HL-60/S4 (cell line): Measurements from ENCODE around the gene TRIM62.

Experiments used
- in situ Hi-C: fragments of 300-500 bp; cut with MboI; formaldehyde crosslinking; loops from 2 replicates; pipeline ENCODE4 v1.14.3; 2022; ENCODE audit warnings: low sequenced_read_pairs

Gene TRIM62

DNA sequence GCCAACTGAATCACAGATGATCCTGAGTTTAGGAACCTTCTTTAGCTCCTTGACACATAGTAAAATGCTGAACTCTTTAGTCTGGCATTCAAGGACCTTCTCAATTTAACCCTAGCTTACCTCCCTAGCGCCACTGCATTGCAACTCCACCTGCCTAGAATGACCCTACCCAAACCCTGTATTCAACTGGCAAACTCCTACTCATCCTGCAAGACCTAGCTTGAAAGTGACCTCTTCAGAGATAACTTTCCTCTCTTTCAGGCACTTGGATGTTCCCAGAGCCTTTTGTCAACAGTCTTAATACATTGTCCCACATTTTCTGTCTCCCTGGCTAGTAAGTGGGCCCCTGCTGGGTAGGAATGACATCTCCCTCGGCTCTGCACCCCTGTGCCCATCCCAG lies 19.7 kb downstream of the TRIM62 start:
- in situ Hi-C loops, result no loop called here

DNA sequence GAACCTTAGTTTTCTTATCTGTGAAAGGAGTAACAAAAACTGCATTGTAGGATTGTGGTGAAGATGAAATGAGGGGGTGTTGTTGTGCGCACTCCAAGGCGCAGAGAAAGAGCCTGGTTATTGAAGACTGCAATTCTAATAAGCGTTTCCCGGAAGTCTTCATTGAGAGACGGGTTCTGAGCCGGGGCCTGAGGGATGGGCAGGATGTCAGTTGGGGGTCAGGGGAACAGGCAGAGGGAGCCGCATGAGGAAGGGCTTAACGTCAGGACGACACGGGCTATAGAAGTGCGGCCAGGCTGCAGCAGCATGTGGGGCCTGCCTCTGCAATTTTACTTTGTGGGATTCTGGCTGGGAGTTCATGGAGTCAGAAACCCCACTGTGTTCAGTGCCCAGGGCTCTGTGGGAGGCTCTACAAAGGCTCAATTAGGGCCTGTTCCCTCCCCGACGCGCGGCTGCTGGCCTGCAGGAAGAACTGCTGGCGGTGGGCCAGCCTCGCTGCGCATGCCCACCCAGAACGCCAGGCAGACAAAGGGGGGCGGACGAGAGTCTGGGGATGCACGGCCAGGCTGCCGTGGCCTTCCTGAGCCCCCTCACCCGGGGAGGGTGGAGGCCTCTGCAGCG lies 20.7 kb downstream of the TRIM62 start:
- in situ Hi-C loops, result no loop called here

DNA sequence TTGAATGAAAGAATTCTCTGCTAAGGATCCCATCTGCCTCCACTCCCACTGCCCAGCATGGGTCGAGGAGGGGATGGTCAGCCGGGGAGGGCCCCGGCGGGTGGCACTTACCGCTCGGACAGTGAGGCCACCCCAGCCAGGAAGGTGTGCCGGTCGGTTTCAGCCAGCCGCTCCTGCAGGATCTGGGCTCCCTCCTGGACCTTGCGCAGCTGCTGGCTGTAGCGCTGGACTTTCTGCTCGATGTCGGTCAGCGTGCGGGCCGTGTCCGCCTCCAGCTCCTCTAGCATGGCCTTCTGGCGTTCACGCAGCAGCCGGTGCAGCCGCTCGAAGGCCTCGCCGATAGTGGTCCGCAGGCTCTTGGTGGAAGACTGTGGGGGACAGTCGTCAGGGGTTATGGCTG lies 22.3 kb downstream of the TRIM62 start:
- in situ Hi-C loops, result no loop called here

DNA sequence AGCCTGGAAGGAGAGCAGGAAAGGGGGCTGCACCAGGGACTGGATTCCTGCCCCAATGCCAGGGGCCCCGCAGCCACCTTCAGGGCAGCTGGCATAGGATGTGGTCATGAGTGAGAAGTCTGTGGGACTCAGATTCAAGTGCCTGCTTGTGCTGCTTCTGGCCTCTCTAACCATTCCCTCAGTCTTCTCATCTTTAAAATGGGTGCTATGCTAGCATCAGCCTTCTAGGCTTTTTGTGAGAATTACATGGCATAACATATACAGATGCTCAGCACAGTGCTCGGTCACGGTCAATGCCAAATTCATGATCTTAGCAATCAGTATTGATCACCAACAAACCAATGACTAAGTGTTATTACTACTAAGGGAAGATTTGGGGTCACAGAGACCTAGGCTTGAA lies 23.5 kb downstream of the TRIM62 start:
- in situ Hi-C loops, result no loop called here

DNA sequence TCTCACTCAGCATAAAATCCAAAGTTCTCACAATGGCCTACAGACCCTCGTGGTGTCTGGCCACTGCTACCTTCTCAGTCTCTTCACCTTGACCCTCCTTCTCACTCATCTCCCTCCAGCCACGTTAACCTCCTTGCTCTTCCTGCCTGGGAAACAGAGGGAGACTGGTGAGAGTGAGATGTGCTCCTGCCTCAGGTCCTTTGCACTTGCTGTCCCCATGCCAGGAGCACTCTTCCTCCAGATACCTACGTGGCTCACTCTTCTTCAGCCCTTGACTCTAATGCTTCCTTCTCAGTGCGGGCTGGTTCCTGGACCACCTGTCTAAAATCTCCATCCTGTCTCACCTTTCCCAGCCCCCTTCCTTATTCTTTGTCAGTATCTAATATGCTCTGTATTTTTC lies 24.7 kb downstream of the TRIM62 start:
- in situ Hi-C loops, result no loop called here

DNA sequence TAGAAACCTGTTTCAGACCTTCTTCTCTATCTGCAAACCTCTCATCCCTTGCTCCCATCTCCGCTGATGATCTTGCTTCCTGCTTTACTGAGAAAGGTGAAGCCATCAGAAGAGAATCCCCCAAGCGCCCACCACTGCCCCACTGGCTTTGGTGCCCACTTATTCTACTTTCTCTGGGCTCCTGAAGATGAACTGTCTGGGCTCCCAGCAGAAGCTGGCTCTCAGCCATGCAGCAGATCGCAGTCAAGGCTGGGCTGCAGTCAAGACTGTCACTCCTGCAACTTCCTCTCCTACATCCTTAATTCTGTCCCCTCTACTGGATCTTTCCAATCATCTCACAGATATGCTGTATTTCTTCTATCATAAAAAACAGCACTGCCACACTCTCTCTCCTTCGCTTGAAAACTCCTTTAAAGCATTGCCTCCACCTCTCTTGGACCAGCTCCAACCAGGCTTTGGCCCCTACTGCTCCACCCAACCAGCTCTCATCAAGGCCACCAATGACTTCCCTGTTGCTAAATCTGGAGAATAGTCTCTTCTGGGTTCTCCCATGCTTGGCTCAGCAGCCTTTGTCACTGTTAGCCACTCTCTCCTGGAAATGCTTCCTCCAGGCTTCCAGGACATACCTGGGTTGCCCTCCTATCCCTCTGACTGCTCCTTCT lies 25.8 kb downstream of the TRIM62 start:
- in situ Hi-C loops, result no loop called here

DNA sequence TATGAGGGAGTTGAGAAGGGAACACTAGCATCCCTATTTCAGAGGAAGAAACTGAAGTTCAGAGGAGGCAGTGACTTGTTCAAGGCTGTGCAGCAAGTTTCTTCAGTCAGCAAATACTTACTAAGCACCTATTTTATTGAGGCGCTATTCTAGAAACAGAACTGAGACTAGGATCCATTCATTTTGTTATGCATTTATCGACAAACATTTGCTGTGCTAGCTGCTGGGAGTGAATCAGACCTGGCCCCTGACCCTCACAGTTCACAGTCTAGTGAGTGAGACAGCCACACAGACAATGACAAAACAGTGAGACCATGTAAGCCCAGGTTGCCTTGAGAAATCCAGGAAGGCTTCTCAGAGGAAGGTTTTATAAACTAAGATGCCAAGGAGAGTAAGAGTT lies 28.2 kb downstream of the TRIM62 start:
- in situ Hi-C loops, result no loop called here

DNA sequence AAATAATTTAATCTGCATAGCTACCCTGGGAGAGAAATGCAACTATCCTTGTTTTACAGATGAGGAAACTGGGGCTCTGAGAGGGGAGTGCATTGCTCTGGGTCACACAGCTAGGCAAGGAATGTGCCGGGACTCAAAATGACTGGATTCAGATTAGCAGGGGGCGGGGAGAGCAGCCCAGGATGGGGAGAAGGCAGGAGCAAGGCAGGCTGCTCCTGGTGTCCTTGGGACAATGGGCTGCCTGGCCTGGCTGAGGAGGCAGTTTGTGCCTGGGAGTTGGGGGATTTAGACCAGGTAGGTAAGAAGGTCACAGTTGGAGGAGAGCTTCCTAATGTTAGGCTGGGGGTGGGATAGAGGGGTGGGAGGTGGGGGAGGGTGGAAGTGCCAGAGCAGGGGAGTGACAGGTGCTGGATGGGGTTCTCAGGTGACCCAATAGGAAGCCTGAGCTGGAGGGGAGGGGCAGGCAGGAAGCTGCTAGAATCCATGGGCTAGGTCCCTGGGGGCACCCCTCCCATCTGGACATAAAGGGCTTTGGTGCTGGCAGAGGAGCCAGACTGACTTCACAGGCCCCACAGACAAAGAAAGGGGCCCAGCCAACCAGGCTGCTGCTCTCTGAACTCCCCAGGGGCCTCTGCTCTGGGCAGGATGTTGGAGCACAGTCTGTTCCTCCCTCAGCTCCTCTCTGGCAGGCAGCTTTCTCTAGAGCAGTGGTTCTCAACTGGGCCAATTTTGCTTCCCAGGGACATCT lies 29.0 kb downstream of the TRIM62 start:
- in situ Hi-C loops, result no loop called here

DNA sequence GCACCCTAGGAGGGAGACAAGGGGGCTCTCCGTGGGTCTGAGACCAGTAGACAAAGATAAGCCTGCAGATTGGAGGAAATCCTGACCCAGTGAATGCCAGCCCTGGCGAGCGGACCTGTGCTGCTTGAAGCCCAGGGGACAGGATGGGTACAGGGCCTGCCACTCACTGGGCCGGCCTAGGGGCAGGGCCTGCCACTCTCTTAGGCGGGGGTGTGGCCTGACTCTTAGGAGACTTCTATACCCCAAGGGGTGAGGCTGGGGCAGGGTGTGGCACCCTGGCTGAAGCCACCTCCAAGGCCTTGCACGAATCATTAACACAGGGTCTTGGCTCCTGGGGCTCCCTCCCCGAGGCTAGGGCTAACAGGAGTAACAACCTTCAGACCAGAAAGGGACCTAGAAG lies 30.7 kb downstream of the TRIM62 start:
- in situ Hi-C loops, result no loop called here

DNA sequence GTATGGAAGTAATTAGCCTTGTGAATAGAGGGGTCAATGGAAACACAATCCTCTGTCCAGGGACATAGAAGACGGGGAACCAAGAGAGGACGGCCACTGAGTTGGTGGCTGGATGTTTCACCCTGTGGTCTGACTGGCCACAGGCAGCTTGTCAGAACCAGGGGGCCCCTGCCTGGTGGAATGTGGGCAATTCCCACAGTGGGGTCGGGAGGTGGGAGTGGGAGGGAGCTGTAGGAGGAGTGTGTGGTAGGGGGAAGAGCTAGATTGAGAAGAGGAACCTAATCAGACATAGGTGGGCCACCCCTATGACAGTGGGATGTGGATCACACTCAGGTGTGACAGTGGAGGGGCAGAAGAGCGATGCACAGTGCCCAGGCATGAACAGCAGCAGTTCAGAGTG lies 31.3 kb downstream of the TRIM62 start:
- in situ Hi-C loops, result no loop called here

DNA sequence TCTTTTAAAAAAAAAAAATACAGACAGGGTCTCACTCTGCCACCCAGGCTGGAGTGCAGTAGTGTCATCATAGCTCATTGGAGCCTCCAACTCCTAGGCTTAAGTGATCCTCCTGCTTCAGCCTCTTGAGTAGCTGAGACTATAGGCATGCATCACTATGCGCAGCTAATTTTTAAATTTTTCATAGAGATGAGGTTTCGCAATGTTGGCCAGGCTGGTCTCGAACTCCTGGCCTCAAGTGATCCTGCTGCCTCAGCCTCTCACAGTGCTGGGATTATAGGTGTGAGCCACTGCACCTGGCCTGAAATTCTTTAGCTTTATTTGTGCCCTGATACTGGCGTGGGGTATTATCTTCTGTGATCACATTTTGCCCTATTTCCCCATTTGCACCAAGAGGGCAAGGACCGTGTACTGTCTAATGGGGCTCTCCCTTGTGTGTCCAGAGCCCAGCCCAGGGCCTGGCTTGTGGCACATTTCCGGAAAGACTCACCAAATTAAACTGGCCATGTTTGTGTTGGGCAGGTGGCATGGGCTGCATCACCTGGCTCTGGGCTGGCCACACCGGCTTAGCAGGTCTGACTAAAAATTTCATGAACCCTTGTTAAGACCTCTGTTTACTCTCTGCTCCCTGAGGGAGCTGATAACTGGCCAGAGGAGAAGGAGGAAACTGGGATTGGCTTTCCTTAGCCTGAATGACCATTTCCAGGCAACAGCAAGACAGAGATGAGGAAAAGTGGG lies 32.2 kb downstream of the TRIM62 start:
- in situ Hi-C loops, result no loop called here

DNA sequence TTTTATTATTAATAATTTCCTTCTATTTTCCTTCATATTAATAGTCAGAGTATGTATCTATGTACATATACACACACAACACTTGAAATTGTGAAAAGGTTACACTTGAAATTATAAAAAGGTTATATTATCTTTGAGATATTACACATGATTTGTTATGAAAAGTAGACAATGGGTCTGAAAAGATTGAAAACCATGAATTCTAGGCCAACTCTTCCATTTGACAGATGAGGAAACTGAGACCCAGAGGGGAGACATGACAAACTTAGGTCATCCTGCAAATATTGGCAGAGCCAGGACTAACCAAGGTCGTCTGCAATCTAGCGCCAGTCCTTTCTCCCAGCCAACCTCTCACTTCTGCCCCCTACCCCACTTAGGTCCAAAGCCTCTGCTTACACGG lies 33.2 kb downstream of the TRIM62 start:
- in situ Hi-C loops, result no loop called here

DNA sequence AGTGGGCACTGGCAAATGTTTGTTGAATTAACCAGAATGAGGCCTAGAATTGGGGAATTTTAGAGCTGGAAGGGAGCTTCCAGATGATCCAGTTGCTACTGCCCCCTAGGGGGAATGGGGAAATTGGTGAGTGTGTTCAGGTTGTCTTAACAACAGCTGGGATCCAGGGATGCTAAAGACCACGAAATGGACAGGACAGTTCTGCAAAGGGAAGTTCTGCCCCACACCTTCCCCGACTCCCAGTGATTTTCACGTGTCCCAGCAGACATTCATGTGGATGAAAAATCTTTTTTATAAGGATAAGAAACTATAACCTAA lies 33.9 kb downstream of the TRIM62 start:
- in situ Hi-C loops, result no loop called here

DNA sequence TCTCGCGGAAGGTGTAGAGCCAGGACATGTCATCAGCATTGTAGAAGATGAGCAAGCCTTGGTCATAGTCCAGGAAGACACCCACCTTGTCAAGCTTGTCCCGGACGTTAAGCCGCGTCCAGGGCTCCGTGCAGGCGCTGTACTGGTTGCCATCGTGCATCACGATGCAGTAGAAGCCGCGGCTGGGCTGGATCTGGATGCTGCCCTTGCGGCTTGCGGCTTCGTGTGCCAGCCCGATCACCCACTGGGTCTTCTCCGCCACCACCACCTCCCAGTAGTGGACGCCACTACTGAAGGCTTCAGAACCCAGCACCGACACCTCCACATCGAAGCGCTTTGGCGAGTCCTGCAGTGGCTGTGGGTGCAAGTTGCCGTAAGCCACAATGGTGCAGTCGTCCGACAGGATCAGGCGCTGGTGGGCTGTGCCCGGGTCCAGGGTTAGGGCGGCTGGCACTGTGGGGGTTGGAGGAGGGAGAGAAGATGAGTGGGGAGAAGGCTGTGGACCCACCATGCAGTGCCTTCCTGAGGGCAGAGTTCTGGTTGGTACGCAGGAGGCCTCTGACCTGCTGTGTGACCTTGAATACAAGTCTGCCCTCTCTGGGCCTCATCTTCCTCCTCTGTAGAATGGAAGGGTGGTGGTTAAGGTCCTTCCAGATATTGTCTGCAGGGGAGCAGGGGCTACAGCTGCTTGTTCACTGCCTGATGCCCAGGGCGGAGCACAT lies 34.4 kb downstream of the TRIM62 start:
- in situ Hi-C loops, result no loop called here

DNA sequence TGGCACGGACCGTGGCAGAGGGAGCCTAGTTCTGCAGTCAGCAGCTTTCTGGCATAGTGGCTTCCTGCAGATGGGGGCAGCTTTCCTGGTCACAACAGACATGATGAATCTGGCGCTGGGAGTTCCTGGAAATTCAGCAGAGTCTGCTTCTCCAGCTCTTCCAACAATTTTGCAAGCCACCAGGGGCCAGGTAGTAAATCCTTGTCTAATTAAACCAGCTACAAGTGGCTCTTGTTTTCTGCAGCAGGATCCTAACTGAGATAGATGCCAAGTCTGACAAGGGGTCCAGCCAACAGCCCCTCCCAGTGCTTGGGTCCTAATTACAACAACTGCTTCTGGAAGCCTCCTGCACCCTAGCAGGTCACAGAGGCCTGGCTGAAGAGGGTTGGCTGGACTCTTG lies 35.8 kb downstream of the TRIM62 start:
- in situ Hi-C loops, result no loop called here

DNA sequence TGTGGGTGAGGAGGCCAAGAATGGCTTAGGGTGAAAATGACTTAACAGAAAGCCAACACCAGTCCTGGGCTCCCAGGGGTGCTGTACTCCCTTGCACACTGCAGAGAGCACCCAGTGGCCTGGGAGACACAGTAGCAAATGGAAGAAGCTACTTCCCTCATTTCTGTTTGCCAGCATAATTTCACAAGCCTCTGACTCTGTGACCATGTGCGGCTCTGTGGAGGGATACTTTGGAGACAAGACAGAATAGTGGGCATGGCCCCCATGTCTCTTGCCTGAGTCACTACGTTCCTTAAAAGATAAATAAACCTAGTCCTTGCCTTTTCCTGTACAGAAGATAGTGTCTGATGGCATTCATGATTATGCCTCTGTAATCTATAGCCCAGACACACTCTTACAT lies 38.1 kb downstream of the TRIM62 start:
- in situ Hi-C loops, result no loop called here

DNA sequence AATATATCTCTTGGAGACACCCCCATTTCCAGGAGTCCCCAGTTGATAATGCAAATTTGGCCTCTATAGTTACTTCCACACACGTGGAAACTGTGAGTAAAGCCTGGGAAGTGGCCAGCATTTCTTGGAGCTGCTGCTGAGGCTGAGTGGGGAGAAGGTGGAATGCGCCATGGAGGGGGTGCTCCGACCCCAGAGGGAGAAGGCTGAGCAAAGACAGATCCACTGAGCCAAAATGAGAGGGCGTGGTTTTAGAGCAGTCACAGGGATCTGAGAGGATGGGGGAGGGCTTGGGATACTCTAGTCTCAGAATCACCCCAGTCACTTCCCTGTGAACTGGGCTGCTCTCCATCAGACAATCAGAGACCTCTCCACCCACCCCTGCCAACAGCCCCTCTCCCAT lies 38.7 kb downstream of the TRIM62 start:
- in situ Hi-C loops, result no loop called here

DNA sequence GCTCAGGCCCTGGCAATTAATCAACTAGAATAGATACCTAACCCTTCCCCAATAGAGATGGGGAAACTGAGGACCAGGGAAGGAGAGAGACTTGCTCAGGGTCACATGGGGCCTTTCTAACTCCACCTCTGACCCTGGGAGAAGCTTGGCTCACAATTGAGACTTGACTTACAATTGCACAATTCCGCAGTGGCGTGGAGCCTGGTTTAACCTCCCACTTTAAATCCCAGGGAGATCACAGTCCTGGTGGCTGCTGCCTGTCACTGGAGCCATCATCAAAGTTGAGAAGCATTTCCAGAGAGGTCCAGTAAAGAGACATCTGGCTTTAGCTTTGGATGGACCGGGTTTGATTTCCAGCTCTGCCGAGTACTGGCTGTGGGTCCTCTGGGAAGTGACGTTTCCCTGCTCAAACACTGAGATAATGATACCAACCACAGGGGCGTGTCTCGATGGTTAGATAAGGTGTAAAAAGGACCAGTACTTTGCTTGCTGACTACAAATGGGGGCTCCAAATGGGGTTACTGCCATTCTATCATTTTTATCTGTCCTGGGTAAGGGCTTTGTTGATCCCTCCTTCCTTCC lies 39.3 kb downstream of the TRIM62 start:
- in situ Hi-C loops, result no loop called here

DNA sequence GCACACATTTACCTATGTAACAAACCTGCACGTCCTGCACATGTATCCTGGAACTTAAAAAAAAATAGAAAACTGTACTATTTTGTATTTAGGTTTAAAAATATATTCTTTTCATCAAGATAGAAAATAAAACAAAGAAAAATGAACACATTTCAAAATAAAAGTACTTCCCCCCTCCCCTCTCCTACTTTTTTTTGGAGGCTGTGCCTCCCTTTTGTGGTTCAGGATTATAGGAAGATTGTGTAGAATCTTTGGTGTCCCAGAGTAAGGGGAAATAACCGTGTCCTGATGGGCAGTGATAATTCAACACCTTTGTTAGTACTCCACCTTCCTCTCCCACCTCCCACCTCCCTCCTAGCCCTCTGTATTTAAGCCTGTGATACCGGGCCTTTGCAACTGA lies 40.1 kb downstream of the TRIM62 start:
- in situ Hi-C loops, result no loop called here

DNA sequence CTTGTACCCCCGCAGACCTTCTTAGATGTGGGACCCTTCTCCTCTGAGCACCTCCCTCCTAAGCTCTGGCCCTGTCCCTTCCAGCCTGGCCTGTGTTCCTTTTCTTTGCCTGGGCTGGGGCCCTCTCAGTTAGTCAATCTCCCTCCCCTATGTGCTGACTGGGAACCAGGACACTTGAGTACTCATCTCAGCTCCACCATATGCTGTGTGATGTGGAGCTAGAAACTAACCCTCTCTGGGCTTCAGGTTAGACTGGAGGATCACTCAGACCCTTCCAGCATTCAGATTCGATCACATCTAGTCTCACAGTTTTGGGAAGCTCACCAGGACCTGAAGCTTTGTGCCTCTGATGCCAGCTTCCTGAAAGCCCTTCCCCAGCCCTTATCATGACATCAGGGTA lies 40.6 kb downstream of the TRIM62 start:
- in situ Hi-C loops, result no loop called here
